ENCODE data around the gene CNTN2. TPM values are rescaled to one million over a fixed set of nuclear protein-coding genes. Genes with fewer than 3 reads are reported as not detected.

The CNTN2 gene
- total and polyA plus RNA-seq, 2 of the 4 experiments (the other 2 are of a cell fraction), result not detected

DNA sequence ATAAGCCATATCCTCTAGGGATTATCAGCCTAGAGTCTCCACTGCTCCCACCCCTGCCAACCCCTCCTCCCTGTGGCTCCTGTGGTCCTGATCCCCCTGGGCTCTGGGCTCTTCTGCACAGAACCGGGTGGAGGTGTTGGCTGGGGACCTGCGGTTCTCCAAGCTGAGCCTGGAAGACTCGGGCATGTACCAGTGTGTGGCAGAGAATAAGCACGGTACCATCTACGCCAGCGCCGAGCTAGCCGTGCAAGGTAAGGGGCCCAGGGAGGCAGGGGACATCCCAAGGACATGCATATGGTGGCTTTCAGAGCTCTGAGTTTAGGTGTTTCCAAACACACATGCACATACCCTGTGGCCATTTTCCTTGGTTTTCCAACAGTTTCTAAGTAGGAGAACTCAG lies 19.3 kb downstream of the CNTN2 start:
- H3K23ac ChIP-seq (ENCODE audit: low read depth, low read length), result no peak overlapping the region
- intact Hi-C loops (cut with micrococcal nuclease), result no loop called here
- DNase-seq (no peak), ATAC-seq (ENCODE audit: low read depth) (no peak)
- no peak overlapping the region for H3K56ac ChIP-seq (ENCODE audit: extremely low read depth, insufficient read depth, low read length)
- H3K18ac ChIP-seq (ENCODE audit: low read depth, low read length), result no peak overlapping the region
- BruUV-seq (replicated peaks), result no TSS peak
- no peak overlapping the region for H3K27ac ChIP-seq (ENCODE audit: insufficient read depth, low read length)
- no peak overlapping the region for H3K4me2 ChIP-seq (ENCODE audit: low read depth, low read length)
- WGBS, 2 experiments (ENCODE audit: extremely low coverage in 2 of 2, insufficient read length in 1 of 2), result 40% methylated on average over 1 of the region's 8 CpGs; no CpG with 5 or more reads in 1 of the 2 experiments
- H4K20me1 ChIP-seq (ENCODE audit: insufficient read depth, low read length), result no peaks in the 10 kb centered on the region
- H2BK15ac ChIP-seq (ENCODE audit: low read depth, low read length), result no peak overlapping the region
- H3K9me3 ChIP-seq (ENCODE audit: control insufficient read depth, insufficient read depth, low read length), result no peaks in the 10 kb centered on the region
- H2AK5ac ChIP-seq (ENCODE audit: low read depth, low read length), result no peak overlapping the region
- H2BK120ac ChIP-seq (ENCODE audit: low read depth, low read length), result no peak overlapping the region
- H2BK20ac ChIP-seq (ENCODE audit: low read depth, low read length), result no peak overlapping the region
- H4K91ac ChIP-seq (ENCODE audit: insufficient read depth, low read depth, low read length), result no peak overlapping the region
- H2AK9ac ChIP-seq (replicated peaks; ENCODE audit: low read depth, low read length, poor library complexity), result no peak overlapping the region
- no peak overlapping the region for H4K8ac ChIP-seq (ENCODE audit: low read depth in 2 of 2, low read length in 2 of 2)
- H3K14ac ChIP-seq (replicated peaks; ENCODE audit: low read depth, low read length), result no peak overlapping the region
- no peak overlapping the region for H4K5ac ChIP-seq (ENCODE audit: low read depth, low read length)
- CTCF ChIA-PET, result interaction anchor here (0.7 to 2.9 kb wide), 18 partner anchors 8 to 194 kb away, joined by 3 to 31 read pairs (median 4); no protein-coding TSS in a partner anchor
- H3K4ac ChIP-seq (ENCODE audit: low read depth, low read length), result no peak overlapping the region
- in situ Hi-C loops (cut with MboI; ENCODE audit: low sequenced_read_pairs), result loop anchor here (5.0 kb wide), 1 partner anchor 75 kb away; no protein-coding TSS in a partner anchor
- H3K4me1 ChIP-seq (ENCODE audit: control insufficient read depth, insufficient read depth, low read length), result no peaks in the 10 kb centered on the region
- POLR2A ChIA-PET (ENCODE audit: unreplicated experiment), result no interaction called here
- dilution Hi-C loops (cut with HindIII; ENCODE audit: low sequenced_read_pairs, unreplicated experiment), result no loop called here
- no peak overlapping the region for H3K9ac ChIP-seq (ENCODE audit: low read depth, low read length)
- no peaks in the 10 kb centered on the region for H3K36me3 ChIP-seq (ENCODE audit: control insufficient read depth, insufficient read depth, low read length)
- no peaks in the 10 kb centered on the region for H3K79me1 ChIP-seq (ENCODE audit: low read depth in 1 of 2, low read length in 2 of 2)
- H3K9me1 ChIP-seq (ENCODE audit: insufficient read depth, low read length), result no peaks in the 10 kb centered on the region
- TF ChIP-seq, protein P1, sequence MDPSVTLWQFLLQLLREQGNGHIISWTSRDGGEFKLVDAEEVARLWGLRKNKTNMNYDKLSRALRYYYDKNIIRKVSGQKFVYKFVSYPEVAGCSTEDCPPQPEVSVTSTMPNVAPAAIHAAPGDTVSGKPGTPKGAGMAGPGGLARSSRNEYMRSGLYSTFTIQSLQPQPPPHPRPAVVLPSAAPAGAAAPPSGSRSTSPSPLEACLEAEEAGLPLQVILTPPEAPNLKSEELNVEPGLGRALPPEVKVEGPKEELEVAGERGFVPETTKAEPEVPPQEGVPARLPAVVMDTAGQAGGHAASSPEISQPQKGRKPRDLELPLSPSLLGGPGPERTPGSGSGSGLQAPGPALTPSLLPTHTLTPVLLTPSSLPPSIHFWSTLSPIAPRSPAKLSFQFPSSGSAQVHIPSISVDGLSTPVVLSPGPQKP (IDR thresholded peaks at IDR 0.05; ENCODE audit: borderline replicate concordance, low read depth, low read length), result no peak
- TF ChIP-seq CHD1 (IDR thresholded peaks at IDR 0.05; ENCODE audit: low read depth, low read length) (no peak), RCOR1 (IDR thresholded peaks at IDR 0.05; ENCODE audit: insufficient replicate concordance, low read length) (no peak), RFX5 (IDR thresholded peaks at IDR 0.05; ENCODE audit: low read depth, low read length) (no peak)
- no peak overlapping the region for H3K4me3 ChIP-seq (ENCODE audit: insufficient read depth, low read depth, low read length)
- H2BK5ac ChIP-seq (ENCODE audit: low read depth, low read length, poor library complexity, severe bottlenecking), result no peak overlapping the region
- H3K27me3 ChIP-seq (ENCODE audit: control insufficient read depth, insufficient read depth, low read length), result peaks cover 12% of the 10 kb centered on the region
- no peak overlapping the region for H2AFZ ChIP-seq (replicated peaks; ENCODE audit: low read length, poor library complexity)
